Esophagus muscularis mucosa (tissue), 4 donors: ENCODE measurements around the gene KLK1. TPM values are rescaled to one million over a fixed set of nuclear protein-coding genes. Genes with fewer than 3 reads are reported as not detected.
"Not testable (repeated sequence)": the region's sequence is repeated elsewhere in the genome, so short reads cannot be mapped to it uniquely, and the experiment has no call there.

Source experiments
- DNase-seq: peaks from one replicate; pipeline ENCODE4 v3.0.0-alpha.2; 2017; ENCODE audit errors: extremely low spot score
- H3K27ac ChIP-seq, 4 donors: fragments of 200-600 bp; sonication (generic); replicated peaks in 1 of 4; 1 replicate in 3 of 4; 2 replicates in 1 of 4; pipeline ENCODE4 v1.5.1; 2016 to 2019; ENCODE audit warnings: mild to moderate bottlenecking in 1 of 4
- H3K27me3 ChIP-seq, 4 donors: fragments of 200-600 bp; sonication (generic); one replicate each; pipeline versions ENCODE4 v1.5.1 to v1.6.0; 2016 to 2019
- H3K36me3 ChIP-seq, 4 donors: fragments of 200-600 bp; sonication (generic); one replicate each; pipeline ENCODE4 v1.5.1; 2016 to 2019
- H3K4me1 ChIP-seq, 4 donors: fragments of 200-600 bp; sonication (generic); one replicate each; pipeline ENCODE4 v1.5.1; 2016 to 2019
- H3K4me3 ChIP-seq, 4 donors: fragments of 200-600 bp; sonication (generic); 1 replicate in 2 of 4; 2 replicates in 2 of 4; pipeline ENCODE4 v1.5.1; 2016 to 2019; ENCODE audit warnings: mild to moderate bottlenecking in 4 of 4, moderate library complexity in 1 of 4
- H3K9me3 ChIP-seq, 4 donors: fragments of 200-600 bp; sonication (generic); 1 replicate in 3 of 4; 2 replicates in 1 of 4; pipeline ENCODE4 v1.5.1; 2016 to 2019
- CTCF ChIP-seq, 3 experiments: fragments of 200-600 bp in 2 of 3; fragments of 450-650 bp in 1 of 3; sonication (generic) in 2 of 3; IDR thresholded peaks; one replicate each; pipeline ENCODE4 v1.5.1; 2017 to 2019; ENCODE audit warnings: antibody characterized with exemption in 3 of 3, mild to moderate bottlenecking in 2 of 3, moderate library complexity in 1 of 3
- EP300 ChIP-seq: sonication (generic); formaldehyde crosslinking; IDR thresholded peaks from one replicate; pipeline ENCODE4 v1.6.1; 2017; ENCODE audit warnings: antibody characterized with exemption
- POLR2A ChIP-seq: fragments of 450-650 bp; IDR thresholded peaks from one replicate; pipeline ENCODE4 v1.6.1; 2017; ENCODE audit warnings: antibody characterized with exemption, moderate library complexity, mild to moderate bottlenecking, low read depth
- POLR2AphosphoS5 ChIP-seq, 2 donors: sonication (generic); formaldehyde crosslinking; IDR thresholded peaks; one replicate each; pipeline ENCODE4 v1.6.1; 2017; ENCODE audit warnings: antibody characterized with exemption in 2 of 2
- WGBS: methylation state at CpG from one replicate; pipeline ENCODE4 v1.1.5; 2018; 5-methylcytosine and 5-hydroxymethylcytosine counted together
- intact Hi-C: fragments of 100-400 bp; cut with DNase I; formaldehyde crosslinking; loops from one replicate; pipeline ENCODE4 v1.15.1; 2023
- total RNA-seq, 4 donors: library from RNA; depleted of rRNA; stranded (reverse); fragments of >200 nt; gene quantifications; one replicate each; pipeline versions ENCODE4 v1.1.0 to v1.2.1, GENCODE V29; 2016

The KLK1 gene
- total RNA-seq, 4 donors from 2014 or later: not detected

- 54% methylated on average over 4 of the region's 4 CpGs for WGBS
- H3K27me3 ChIP-seq: peaks cover 0 to 96% (median 40%) of the 10 kb centered on the region in 4 donors
Observed at GRCh38 chr19:50777261-50777660, 46.3 kb downstream of the KLK1 start.

GRCh38 chr19:50776131-50776530 lies 47.5 kb downstream of the KLK1 start:
- no peak for DNase-seq
- Histone ChIP-seq H3K9me3 (peaks cover 0 to 18% (median 11%) of the 10 kb centered on the region in 4 donors), H3K4me3 (no peak overlapping the region), H3K27me3 (peaks cover 0 to 95% (median 38%) of the 10 kb centered on the region in 4 donors), H3K4me1 (no peaks in the 10 kb centered on the region), H3K36me3 (no peaks in the 10 kb centered on the region), H3K27ac (no peak overlapping the region)
- WGBS: 93% methylated on average over 5 of the region's 5 CpGs
- intact Hi-C loops: no loop called here
- TF ChIP-seq EP300 (no peak), POLR2AphosphoS5 (IDR thresholded peaks at IDR 0.05) (no peak), POLR2A (no peak), CTCF (IDR thresholded peaks at IDR 0.05) (no peak)

More at GRCh38 chr19:50777261-50777660, 46.3 kb downstream of the KLK1 start:
- no peaks in the 10 kb centered on the region for H3K4me1 ChIP-seq
- H3K36me3 ChIP-seq: no peaks in the 10 kb centered on the region
- H3K27ac ChIP-seq: no peak overlapping the region
- no peak for DNase-seq
- H3K9me3 ChIP-seq: peaks cover 0 to 17% (median 11%) of the 10 kb centered on the region in 4 donors
- TF ChIP-seq EP300 (no peak), POLR2AphosphoS5 (IDR thresholded peaks at IDR 0.05) (no peak), POLR2A (no peak), CTCF (IDR thresholded peaks at IDR 0.05) (no peak)
- intact Hi-C loops: no loop called here
- H3K4me3 ChIP-seq: no peak overlapping the region

GRCh38 chr19:50773454-50773853 lies 50.1 kb downstream of the KLK1 start:
- H3K4me1 ChIP-seq, DNase-seq, H3K27ac ChIP-seq, H3K4me3 ChIP-seq, intact Hi-C loops, H3K36me3 ChIP-seq: not testable (repeated sequence)
- 81% methylated on average over 7 of the region's 7 CpGs for WGBS
- peaks cover 0 to 18% (median 11%) of the 10 kb centered on the region in 4 donors for H3K9me3 ChIP-seq
- peaks cover 0 to 93% (median 20%) of the 10 kb centered on the region in 4 donors for H3K27me3 ChIP-seq

- 87% methylated on average over 3 of the region's 3 CpGs for WGBS
- H3K4me3 ChIP-seq, H3K4me1 ChIP-seq, H3K36me3 ChIP-seq, DNase-seq, H3K27ac ChIP-seq, intact Hi-C loops: not testable (repeated sequence)
- Histone ChIP-seq H3K27me3 (peaks cover 0 to 90% (median 15%) of the 10 kb centered on the region in 4 donors), H3K9me3 (peaks cover 0 to 18% (median 11%) of the 10 kb centered on the region in 4 donors)
Observed at GRCh38 chr19:50772912-50773311, 50.7 kb downstream of the KLK1 start.

- WGBS: 50% methylated on average over 2 of the region's 2 CpGs
- Histone ChIP-seq H3K4me3 (no peak overlapping the region), H3K9me3 (peaks cover 0 to 18% (median 11%) of the 10 kb centered on the region in 4 donors), H3K27me3 (peaks cover 0 to 90% (median 12%) of the 10 kb centered on the region in 4 donors), H3K36me3 (no peaks in the 10 kb centered on the region), H3K27ac (no peak overlapping the region), H3K4me1 (no peaks in the 10 kb centered on the region)
- intact Hi-C loops: no loop called here
- DNase-seq: no peak
- TF ChIP-seq EP300 (no peak), CTCF (IDR thresholded peaks at IDR 0.05) (no peak), POLR2AphosphoS5 (IDR thresholded peaks at IDR 0.05) (no peak), POLR2A (no peak)
Observed at GRCh38 chr19:50772476-50772875, 51.1 kb downstream of the KLK1 start.

- TF ChIP-seq POLR2AphosphoS5 (IDR thresholded peaks at IDR 0.05) (no peak), CTCF (IDR thresholded peaks at IDR 0.05) (no peak), EP300 (no peak), POLR2A (no peak)
- Histone ChIP-seq H3K4me1 (no peaks in the 10 kb centered on the region), H3K4me3 (no peak overlapping the region), H3K27me3 (peaks cover 0 to 86% (median 4%) of the 10 kb centered on the region in 4 donors), H3K27ac (no peak overlapping the region), H3K36me3 (no peaks in the 10 kb centered on the region), H3K9me3 (peaks cover 0 to 8% (median 5%) of the 10 kb centered on the region in 4 donors)
- intact Hi-C loops: no loop called here
- 88% methylated on average over 11 of the region's 13 CpGs for WGBS
- DNase-seq: no peak
Observed at GRCh38 chr19:50770888-50771287, 52.7 kb downstream of the KLK1 start.

- H3K4me1 ChIP-seq, H3K27ac ChIP-seq, H3K36me3 ChIP-seq, intact Hi-C loops, H3K9me3 ChIP-seq, DNase-seq, H3K4me3 ChIP-seq: not testable (repeated sequence)
- peaks cover 0 to 86% (median 2%) of the 10 kb centered on the region in 4 donors for H3K27me3 ChIP-seq
- 89% methylated on average over 2 of the region's 2 CpGs for WGBS
Observed at GRCh38 chr19:50770164-50770563, 53.4 kb downstream of the KLK1 start, which contains the start of gene GPR32. Gene GPR32, plus strand, starts transcription at chr19:50770464. Its CDS starts 137 bp downstream, at chr19:50770601.
